Measurements from ENCODE around the gene PNPLA2.

The PNPLA2 gene

DNA sequence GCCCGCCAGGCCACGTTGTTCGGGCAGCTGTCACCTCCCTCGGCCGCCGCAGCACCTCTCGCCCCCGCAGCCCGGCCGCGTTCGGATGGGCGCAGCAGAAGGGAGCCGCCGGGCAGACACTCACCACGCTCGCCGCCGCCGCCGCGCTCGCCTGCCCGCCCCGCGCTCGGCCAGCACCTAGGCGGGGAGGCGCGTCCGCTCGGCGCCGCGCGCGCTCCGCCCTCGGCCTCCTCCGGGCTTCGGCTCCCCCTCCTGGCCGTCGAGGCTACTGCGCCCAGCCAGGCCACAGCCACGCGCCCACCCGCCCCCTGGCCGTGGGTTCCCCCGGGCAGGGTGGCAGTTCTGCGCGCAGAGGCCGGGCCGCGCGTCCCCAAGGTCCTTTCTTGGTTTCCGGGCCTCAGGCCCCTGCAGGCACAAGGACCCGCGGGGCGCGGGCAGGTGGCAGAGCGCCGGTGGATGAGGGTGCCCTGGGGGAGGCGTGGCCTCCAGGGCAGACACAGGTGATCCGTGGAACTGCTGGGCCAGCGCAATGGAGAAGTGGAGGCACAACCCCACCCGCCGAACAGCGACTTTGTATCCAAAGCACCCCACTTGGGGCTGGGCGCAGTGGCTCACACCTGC, 20.5 kb upstream of the PNPLA2 start, which contains the start of gene SLC25A22:
TSS of gene SLC25A22 (minus strand) at position 189 of the 621 bp plus-strand sequence. CDS start 3,275 bp downstream, outside the sequence.
- peak; percentile 91 for DNase-seq (ENCODE audit: low spot score)

DNA sequence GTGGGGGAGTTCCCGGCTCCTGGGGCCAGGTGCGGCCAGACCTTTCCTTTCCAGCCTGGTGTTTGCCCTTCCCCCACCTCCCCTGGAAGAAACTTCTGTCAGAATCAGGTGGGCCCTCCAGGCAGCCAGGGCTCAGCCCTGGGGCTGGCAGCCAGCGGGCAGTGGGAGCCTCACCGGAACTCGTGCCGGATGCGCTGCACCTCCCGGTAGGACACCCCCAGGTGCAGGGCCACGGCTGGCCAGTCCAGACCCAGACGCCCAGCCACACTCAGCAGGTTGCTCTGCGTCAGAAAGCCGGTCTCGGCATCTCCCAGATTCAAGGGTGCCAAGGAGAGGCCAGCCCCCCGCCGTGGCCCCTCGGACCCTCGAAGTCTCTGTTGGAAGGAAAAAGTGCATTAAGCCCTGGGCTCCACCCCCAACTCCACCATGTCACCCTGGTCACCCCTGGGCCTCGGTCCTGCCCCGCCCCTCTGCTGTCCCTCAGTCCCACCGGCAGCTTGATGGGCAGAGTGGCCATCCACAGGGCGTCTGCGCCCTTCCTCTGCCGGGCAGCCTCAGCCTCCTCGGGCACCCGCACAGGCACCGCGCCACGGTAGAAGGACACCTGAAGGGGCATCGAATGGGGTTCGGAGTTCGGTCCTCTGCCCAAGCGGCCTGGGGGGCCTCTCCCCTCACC, 18.9 kb upstream of the PNPLA2 start:
- no peak for DNase-seq (ENCODE audit: low spot score)

DNA sequence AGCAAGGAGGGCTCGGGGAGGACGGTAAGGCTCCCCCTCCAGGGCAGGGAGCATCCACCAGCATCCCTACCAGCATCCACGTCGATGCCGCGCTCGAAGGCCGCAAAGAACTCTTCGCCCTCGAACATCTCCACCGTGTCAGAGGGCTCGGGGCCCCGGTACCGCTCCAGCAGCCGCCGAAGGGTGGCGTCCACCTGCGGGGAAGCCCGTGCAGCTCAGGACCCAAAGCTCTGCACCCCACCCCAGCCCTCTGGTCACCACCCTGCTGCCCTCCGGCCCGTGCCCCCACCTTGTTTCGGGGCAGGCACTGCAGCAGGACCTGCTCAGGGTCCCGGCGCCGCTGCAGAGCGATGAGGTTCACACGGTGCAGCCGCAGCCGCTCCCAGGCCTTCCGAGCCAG, 18.2 kb upstream of the PNPLA2 start:
- no peak for DNase-seq (ENCODE audit: low spot score)

DNA sequence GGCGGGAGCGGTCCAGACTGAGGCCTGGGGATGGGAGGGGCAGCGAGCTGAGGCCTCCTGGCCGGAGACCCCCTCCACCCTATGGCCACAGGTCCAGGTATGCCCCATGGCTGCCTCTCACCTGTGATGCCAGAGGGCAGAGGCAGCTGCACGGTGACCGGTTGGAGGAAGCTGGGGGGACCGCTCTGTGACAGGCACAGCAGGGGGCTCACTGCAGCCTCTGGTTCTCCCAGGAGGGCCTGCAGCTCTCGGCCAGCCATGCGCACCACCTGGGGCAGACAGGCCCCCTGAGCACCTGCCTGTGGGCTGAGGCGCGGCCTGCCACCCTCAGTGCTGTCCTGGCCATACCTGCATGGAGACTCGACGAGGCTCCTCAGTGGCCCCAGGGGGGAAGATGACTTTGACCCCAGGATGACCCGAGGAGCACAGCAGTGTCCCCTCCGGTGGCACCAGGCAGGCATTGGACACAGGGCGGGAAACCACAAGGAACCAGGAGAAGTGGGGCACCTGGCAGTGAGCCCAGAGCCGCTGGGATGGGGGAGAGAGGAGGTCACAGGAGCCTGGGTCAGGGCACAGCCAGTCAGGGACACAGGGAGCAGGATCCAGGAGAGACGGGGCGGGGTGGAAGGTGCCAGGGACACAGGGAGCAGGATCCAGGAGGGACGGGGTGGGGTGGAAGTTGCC, 17.5 kb upstream of the PNPLA2 start:
- DNase-seq (ENCODE audit: low spot score): no peak

DNA sequence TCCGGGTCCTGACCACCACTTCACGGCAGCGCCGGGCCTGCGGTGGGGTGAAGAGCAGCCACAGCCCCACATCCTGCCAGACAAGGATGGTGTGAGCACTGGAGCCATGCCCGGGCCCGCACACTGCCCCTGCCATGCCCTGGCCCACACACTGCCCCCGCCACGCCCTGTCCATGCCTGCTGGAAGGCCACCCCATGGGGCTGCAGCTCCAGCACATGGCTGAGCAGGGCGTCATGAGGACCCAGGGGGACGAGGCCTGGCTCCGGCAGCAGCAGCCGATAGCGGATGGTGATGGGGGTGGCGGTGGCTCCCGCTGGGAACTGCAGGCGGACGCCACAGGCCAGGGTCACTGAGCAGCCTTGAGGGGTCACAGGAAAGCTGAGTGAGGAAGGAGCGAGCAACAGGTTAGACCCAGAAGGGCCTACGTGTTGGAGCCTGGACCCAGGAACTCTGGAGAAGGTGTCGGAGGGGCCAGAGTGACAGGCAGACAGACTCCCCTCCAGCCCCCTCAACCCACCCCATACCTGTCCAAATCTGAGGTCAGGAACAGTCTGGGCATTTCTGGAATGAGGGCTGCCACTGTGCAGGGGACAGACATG, 16.6 kb upstream of the PNPLA2 start:
- DNase-seq (ENCODE audit: low spot score): no peak

DNA sequence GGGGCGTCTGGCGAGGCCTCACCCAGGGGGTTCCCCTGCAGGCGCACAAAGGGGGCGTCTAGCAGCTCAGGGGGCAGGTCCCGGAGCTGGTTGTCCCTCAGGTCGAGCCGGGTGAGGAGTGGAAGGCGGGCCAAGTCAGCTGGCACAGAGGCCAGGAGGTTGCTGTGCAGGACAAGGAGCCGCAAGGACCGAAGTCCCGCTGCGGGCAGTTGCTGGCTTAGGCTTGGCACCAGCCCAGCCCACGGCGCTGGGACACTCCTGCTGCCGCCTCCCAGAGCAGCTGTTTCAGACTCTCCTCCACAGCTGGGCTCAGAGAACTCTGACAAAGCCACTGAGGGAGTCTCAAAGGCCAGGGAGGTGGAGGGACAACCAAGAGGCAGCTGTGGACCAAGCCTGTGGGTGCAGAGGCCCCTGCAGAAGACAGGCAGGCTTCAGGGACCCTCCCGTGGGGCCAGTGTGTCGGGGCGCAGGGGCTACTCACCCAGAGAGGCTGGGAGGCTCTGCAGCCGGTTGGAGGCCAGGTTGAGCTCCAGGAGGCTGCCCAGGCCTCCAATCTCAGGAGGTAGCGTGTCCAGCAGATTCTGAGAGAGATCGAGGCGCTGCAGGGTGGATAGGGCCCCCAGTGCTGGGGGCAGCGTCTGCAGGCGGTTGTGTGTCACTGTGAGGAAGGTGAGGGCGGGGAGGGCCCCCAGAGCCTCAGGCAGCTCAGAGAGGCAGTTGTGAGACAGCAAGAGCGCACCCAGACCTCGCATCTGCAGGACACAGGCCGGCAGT, 15.8 kb upstream of the PNPLA2 start:
- DNase-seq (ENCODE audit: low spot score): no peak

DNA sequence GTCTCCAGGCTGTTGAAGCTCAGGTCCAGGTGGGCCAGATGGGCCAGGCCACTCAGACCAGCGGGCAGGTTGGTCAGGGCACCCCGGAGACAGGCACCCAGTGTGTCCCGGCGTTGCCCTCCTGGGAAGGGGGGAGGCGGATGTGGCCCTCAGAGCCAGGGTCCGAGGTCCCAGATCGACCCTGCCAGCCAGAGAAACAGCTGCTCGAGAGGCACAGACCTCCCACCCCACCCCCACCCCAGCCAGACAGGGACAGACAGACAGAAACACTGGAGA, 15.3 kb upstream of the PNPLA2 start:
- DNase-seq (ENCODE audit: low spot score): no peak

DNA sequence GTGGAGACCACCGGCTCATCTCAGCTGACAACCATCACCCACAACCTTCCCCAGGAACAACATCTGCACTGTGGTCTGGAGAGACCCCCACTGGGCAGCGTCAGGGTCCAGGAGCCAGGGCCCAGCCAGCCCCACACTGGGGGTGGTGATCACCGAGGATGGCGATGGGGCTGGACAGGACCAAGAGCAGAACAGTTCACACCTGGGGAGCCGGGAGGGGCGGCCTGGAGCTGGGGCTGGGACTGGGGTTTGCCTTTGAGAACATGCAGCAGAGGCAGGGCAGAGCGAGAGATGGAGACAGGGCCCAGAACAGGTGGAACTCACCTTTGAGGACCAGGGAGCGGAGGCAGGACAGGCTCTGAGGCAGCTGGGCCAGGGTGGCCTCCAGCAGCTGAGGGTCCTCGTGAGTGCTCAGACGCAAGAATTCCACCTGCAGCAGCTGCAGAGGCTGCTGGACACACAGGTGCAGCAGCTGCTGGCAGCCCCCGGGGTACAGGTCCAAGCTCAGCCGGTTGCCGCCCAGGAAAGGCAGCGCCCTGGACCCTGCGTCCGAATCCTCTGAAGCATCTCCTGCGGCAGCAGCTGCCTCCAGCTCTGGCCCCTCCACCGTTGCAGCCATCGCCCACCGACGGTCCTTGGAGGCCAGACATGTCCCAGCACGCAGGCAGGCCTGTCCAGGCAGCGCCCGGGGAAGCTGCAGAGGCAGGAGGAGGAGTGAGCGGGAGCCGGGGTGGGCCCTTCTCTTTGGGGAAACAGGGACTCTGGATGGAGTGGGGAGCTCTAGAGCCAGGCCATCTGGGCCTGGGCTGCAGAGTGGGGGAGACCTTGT, 14.7 kb upstream of the PNPLA2 start:
- no peak for DNase-seq (ENCODE audit: low spot score)

DNA sequence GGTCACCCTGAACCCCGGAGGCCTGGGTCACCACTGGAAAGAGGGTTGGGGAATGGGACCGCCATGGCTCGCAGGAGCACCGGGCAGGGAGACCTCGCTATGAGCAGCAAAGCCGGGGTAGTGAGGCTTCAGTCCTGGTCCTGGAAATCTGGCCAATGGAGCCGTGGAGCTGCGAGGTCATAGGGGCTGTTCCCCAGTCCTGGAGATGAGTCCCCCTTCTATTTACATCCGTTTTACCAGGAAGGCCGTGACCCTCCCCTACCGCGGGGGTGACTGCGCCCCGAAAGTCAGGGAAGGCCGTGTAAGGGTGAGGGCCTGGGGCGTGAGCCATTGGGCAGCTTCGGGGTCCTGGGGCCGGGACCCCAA, 14.1 kb upstream of the PNPLA2 start:
- DNase-seq (ENCODE audit: low spot score): no peak

DNA sequence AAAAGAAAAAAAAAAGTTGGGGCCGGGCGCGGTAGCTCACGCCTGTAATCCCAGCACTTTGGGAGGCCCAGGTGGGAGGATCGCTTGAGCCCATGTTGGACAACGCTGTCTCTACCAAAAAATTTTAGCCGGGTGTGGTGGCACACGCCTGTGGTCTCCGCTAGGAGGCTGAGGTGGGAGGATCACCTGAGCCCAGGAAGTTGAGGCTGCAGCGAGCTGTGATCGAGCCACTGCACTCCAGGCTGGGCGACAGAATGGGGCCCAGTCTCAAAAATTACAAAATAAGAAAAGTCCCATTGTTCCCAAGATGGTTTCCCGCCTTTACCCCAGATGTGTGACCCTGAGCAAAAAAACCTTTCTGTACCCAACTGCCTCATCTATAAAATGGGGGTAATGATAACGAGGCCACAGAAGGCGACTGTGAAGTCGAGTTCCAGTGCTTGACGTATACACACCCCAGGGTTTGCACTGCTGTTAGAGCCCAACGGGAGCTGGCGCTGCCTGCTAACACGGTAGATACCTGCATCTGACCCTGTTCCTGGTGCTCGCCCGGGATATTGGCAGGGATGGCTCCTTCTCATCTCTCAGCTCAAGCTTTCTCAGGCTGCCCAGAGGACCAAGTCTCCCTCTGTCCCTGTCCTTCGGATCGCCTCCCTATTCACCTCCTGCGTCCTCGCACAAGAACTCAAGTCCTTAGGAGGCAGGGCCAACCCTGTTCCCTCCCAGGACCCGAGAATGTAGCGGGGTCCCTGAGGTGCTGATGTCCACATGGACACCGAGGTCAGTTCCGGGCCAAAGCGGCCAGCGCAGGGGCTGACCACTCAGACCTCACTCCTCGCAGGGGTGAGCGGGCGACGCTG, 10.1 kb upstream of the PNPLA2 start:
- DNase-seq (ENCODE audit: low spot score): no peak

DNA sequence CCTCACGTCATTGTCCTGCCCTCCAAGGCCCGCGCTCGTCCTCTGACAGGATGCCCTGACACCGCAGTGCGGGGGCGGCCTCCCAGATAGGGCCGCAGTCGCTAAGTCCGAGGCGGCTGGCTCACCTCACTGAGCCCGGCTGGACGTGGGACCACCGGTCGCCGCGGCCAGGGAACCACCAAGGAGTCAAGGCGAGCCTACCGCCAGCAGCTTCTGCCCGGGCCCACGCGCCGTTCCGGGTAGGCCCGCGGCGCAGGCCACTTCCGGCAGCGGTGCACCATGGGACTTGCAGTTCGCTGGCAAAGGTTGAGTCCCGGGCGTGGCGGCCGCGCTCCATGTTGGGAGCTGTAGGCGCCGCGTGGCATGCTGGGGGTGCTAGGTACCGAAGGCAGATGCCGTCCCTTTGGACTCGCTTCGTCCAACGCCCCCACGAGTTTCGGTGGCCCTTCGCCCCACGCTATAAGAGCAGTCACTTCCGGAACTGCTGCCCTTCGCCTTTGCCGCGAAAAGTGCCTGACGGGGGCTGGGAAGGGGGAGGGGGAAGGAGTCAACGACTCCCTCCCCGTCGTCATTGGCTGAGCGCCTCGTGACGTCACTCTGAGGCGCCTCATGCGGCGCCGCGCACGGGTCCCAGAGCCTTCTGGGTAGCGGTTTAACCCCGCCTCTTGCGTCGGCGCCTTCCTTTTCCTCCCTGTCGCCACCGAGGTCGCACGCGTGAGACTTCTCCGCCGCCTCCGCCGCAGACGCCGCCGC, 9.3 kb upstream of the PNPLA2 start, which contains the start of gene RPLP2:
TSS of gene RPLP2 (plus strand) at position 681 of the 753 bp plus-strand sequence. CDS start 268 bp downstream, outside the sequence.
- DNase-seq (ENCODE audit: low spot score): peak; percentile 98

DNA sequence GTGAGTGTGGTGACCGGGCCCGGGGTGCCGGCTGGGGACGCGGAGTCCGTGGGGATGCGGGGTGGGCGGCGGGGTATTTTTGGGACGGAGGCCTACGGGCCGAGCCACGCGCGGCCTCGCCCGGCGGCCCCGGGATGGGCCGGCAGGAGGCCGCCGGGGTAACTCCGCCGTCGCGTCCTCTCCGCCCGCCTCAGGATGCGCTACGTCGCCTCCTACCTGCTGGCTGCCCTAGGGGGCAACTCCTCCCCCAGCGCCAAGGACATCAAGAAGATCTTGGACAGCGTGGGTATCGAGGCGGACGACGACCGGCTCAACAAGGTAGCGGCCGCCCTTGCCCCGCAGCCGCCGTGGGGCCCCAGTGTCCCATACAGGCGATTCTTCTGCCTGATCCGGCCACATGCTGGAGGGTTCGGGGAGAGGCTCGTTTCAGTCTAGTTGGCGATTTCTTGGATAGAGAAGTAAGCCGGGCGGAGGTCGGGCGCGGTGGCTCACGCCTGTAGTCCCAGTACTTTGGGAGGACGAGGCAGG, 8.6 kb upstream of the PNPLA2 start:
- DNase-seq (ENCODE audit: low spot score): no peak

DNA sequence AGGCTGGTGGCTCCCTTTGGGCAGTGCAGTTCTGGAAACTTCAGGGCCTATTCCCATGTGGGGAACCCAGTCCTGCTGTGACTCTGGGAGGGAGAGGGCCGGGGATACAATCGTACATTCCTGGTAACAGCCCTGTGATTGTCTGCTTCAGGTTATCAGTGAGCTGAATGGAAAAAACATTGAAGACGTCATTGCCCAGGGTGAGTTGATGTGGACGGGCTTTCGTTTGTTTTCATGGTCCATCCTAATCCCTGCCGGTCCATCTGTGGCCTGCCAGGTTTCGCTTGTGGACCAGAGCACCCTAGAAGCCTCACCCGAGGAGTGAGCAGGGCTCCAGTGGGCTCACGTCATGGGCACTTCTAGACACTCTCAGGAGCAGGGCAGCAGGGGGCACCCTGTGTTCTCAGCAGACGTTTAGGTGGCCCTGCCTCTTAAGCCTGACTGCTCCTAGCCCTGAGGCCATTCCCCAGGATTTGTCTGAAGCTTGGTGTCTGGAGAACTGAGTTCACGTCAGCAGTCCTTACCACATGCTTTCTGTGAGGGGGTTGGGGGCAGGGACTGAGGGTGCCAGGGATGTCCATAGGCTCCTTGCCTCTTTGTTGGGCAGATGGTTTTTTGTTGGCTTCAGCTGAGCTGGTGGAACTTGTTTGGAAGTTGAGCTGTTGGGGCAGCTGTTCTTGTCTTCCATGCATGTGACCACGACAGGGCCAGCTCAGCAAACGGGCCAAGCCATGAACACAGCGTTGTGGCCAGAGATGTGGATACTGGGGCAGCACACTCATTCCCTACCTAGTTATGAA, 7.1 kb upstream of the PNPLA2 start:
- no peak for DNase-seq (ENCODE audit: low spot score)

DNA sequence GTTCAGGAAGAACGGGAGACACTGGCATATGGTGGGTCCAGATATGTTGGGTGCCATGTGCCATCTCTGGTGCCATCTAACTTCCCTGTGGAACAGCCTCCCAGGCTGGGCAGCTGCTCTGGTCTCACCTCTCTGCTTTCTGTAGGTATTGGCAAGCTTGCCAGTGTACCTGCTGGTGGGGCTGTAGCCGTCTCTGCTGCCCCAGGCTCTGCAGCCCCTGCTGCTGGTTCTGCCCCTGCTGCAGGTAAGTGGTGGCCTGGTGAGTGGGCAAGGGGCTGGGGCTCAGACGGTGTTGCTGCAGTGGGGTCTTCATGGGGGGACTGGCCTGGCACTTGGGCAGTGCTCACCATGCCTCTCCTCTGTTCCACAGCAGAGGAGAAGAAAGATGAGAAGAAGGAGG, 6.3 kb upstream of the PNPLA2 start:
- no peak for DNase-seq (ENCODE audit: low spot score)

DNA sequence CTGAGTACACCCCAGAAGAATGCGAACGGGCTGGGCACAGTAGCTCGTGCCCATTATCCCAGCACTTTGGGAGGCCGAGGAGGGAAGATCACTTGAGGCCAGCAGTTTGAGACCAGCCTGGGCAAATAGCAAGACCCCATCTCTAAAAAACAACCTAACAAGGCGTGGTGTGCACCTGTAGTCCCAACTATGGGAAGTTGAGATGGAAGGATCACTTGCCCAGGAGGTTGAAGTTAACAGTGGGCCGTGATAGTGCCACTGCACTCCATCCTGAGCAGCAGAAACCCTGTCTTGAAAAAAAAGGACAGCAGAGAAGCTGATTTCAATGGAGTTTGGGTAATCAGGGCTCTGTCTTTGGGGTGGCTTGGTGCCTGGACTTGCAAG, 5.7 kb upstream of the PNPLA2 start:
- DNase-seq (ENCODE audit: low spot score): no peak

DNA sequence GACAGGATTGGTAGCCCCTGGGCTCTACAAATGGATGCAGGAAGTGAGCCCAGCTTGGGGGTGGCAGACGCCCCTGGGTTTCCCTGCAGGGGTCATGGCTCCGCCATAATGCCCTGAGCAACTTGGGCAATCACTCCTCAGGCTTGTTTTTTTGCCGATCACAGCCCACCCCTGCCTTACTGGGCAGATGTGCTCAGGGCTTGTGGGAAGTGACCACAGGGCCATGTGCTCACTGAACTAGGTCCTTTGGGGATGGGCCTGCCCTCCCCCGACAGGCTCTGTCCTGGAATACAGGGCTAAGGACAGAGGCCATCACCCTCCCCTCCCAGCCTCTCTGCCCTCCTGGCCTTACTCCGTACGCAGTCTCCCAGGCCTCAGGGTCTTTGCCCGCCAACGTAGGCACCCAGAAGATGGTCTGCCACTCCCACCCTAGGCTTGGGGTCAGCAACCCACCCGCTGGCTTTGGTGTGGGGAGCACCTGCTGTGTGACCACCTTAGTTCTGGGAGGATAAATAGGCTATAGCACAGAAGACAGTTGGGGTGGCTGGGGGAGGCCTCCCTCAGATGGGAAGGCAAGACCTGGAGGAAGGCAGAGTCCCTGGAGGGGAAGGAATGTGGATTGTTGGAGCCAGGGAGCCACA, 5.1 kb upstream of the PNPLA2 start:
- no peak for DNase-seq (ENCODE audit: low spot score)

DNA sequence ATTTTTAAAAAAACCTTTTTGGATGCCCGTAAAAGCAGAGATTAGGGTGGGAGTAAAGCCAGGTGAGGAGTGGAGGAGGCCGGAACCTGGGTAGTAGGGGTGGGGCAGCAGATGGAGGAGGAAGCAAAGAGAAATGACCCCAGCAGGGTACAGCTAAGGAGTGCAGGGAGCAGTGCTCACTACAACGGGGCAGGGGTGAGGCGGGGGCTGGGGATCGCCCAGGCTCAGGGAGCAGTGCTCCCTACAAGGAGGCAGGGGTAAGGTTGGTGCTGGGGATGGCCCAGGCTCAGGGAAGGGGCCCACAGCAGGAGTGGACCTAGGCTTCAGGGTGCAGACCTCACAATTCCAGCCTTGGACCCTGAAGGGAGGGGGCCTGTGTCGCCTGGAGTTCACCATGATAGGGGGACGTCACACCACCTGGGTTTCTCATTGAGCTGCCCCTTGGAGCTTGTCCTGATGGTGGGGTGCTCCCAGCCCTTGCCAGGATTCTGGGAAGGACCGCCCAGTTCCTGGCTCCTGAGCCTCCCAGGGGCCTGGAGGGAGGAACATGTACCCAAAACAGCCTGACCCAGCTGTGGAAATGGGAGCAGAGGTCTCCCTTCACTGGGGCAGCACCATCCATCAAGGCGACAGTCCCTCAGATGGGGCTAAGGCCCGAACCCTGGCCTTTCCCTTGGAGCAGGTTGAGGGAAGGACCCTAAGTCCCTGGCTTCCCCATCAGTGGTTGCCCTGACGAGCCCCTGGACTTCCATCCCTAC, 2.9 kb upstream of the PNPLA2 start:
- no peak for DNase-seq (ENCODE audit: low spot score)

DNA sequence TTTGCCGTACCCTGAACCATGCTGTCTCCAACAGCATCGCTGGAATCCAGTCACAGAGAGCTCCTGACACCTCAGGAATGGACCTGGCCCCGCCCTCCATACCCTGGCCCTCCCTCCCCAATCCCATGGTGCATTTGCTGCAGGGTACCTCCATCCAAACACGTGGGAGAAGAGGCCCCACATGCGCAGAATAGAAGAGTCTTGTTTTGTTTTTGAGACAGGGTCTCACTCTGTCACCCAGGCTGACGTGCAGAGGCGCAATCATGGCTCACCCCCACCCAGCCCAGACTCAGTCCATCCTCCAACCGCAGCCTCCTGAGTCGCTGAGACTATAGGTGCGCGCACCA, 2.3 kb upstream of the PNPLA2 start:
- no peak for DNase-seq (ENCODE audit: low spot score)
